Rectal smooth muscle tissue (tissue), 1 donor: ENCODE data around the gene PRKCE.

Experiments used
- H3K27ac ChIP-seq: one replicate; pipeline ENCODE4 v1.7.0; 2013; ENCODE audit warnings: low read depth, low read length, inconsistent platforms
- H3K27me3 ChIP-seq: one replicate; pipeline ENCODE4 v1.7.0; 2013; ENCODE audit warnings: low read length; ENCODE audit not compliant: control insufficient read depth, insufficient read depth
- H3K36me3 ChIP-seq: one replicate; pipeline ENCODE4 v1.7.0; 2013; ENCODE audit warnings: low read length; ENCODE audit not compliant: control insufficient read depth, insufficient read depth
- H3K4me1 ChIP-seq: one replicate; pipeline ENCODE4 v1.7.0; 2013; ENCODE audit warnings: low read length; ENCODE audit not compliant: control insufficient read depth, insufficient read depth
- H3K4me3 ChIP-seq: one replicate; pipeline ENCODE4 v1.7.0; 2013; ENCODE audit warnings: low read length
- H3K9ac ChIP-seq: one replicate; pipeline ENCODE4 v1.7.0; 2013; ENCODE audit warnings: low read length

PRKCE gene

GRCh38 chr2:45840481-45840880, 189.0 kb downstream of the PRKCE start:
- H3K27ac ChIP-seq, result no peak overlapping the region

GRCh38 chr2:45841752-45842407, 190.4 kb downstream of the PRKCE start:
- Histone ChIP-seq H3K27ac (no peak overlapping the region), H3K36me3 (no peaks in the 10 kb centered on the region), H3K9ac (no peak overlapping the region), H3K4me3 (no peak overlapping the region), H3K27me3 (no peaks in the 10 kb centered on the region), H3K4me1 (peaks cover 8% of the 10 kb centered on the region)

More at GRCh38 chr2:45840481-45840880, 189.0 kb downstream of the PRKCE start:
- Histone ChIP-seq H3K27me3 (no peaks in the 10 kb centered on the region), H3K36me3 (no peaks in the 10 kb centered on the region), H3K4me1 (peaks cover 8% of the 10 kb centered on the region), H3K9ac (no peak overlapping the region), H3K4me3 (no peak overlapping the region)

- no peak overlapping the region for H3K9ac ChIP-seq
- no peaks in the 10 kb centered on the region for H3K36me3 ChIP-seq
- peaks cover 8% of the 10 kb centered on the region for H3K4me1 ChIP-seq
- no peaks in the 10 kb centered on the region for H3K27me3 ChIP-seq
- no peak overlapping the region for H3K27ac ChIP-seq
- H3K4me3 ChIP-seq, result no peak overlapping the region
Measured at GRCh38 chr2:45843136-45843535, 191.7 kb downstream of the PRKCE start.

GRCh38 chr2:45844796-45845457, 193.5 kb downstream of the PRKCE start:
- no peaks in the 10 kb centered on the region for H3K27me3 ChIP-seq
- no peak overlapping the region for H3K27ac ChIP-seq
- H3K9ac ChIP-seq, result no peak overlapping the region
- H3K36me3 ChIP-seq, result no peaks in the 10 kb centered on the region
- peaks cover 5% of the 10 kb centered on the region for H3K4me1 ChIP-seq
- no peak overlapping the region for H3K4me3 ChIP-seq

- H3K4me3 ChIP-seq, result no peak overlapping the region
- no peak overlapping the region for H3K27ac ChIP-seq
- no peaks in the 10 kb centered on the region for H3K36me3 ChIP-seq
- H3K4me1 ChIP-seq, result peaks cover 2% of the 10 kb centered on the region
- H3K27me3 ChIP-seq, result no peaks in the 10 kb centered on the region
- no peak overlapping the region for H3K9ac ChIP-seq
Measured at GRCh38 chr2:45845566-45845965, 194.1 kb downstream of the PRKCE start.

- Histone ChIP-seq H3K4me1 (peaks cover 12% of the 10 kb centered on the region), H3K27ac (peak overlapping the region; percentile 39), H3K36me3 (no peaks in the 10 kb centered on the region), H3K9ac (no peak overlapping the region), H3K27me3 (no peaks in the 10 kb centered on the region), H3K4me3 (no peak overlapping the region)
Measured at GRCh38 chr2:45849491-45850283, 198.2 kb downstream of the PRKCE start.

- H3K27me3 ChIP-seq, result no peaks in the 10 kb centered on the region
- no peak overlapping the region for H3K4me3 ChIP-seq
- no peak overlapping the region for H3K27ac ChIP-seq
- no peak overlapping the region for H3K9ac ChIP-seq
- H3K4me1 ChIP-seq, result peaks cover 21% of the 10 kb centered on the region
- H3K36me3 ChIP-seq, result no peaks in the 10 kb centered on the region
Measured at GRCh38 chr2:45850558-45850957, 199.1 kb downstream of the PRKCE start.

- Histone ChIP-seq H3K27ac (no peak overlapping the region), H3K9ac (no peak overlapping the region), H3K4me3 (no peak overlapping the region), H3K4me1 (peaks cover 23% of the 10 kb centered on the region), H3K36me3 (no peaks in the 10 kb centered on the region), H3K27me3 (no peaks in the 10 kb centered on the region)
Measured at GRCh38 chr2:45851111-45851510, 199.6 kb downstream of the PRKCE start.

- no peaks in the 10 kb centered on the region for H3K36me3 ChIP-seq
Measured at GRCh38 chr2:45851576-45852304, 200.3 kb downstream of the PRKCE start.

GRCh38 chr2:45852450-45853150, 201.1 kb downstream of the PRKCE start:
- Histone ChIP-seq H3K9ac (no peak overlapping the region), H3K4me3 (no peak overlapping the region), H3K27ac (no peak overlapping the region)

More at GRCh38 chr2:45851576-45852304, 200.3 kb downstream of the PRKCE start:
- H3K27me3 ChIP-seq, result no peaks in the 10 kb centered on the region
- H3K9ac ChIP-seq, result no peak overlapping the region
- peaks cover 24% of the 10 kb centered on the region for H3K4me1 ChIP-seq
- H3K27ac ChIP-seq, result no peak overlapping the region
- H3K4me3 ChIP-seq, result no peak overlapping the region

GRCh38 chr2:45855374-45855773, 203.9 kb downstream of the PRKCE start:
- Histone ChIP-seq H3K36me3 (no peaks in the 10 kb centered on the region), H3K27ac (no peak overlapping the region), H3K9ac (no peak overlapping the region), H3K4me3 (no peak overlapping the region), H3K27me3 (no peaks in the 10 kb centered on the region), H3K4me1 (peaks cover 40% of the 10 kb centered on the region)

More at GRCh38 chr2:45852450-45853150, 201.1 kb downstream of the PRKCE start:
- Histone ChIP-seq H3K36me3 (no peaks in the 10 kb centered on the region), H3K27me3 (no peaks in the 10 kb centered on the region), H3K4me1 (peaks cover 32% of the 10 kb centered on the region)
